Sciatic nerve (tissue), 2 donors: Measurements from ENCODE around the gene PDE3A. TPM values are rescaled to one million over a fixed set of nuclear protein-coding genes. Genes with fewer than 3 reads are reported as not detected.

Experiments
- ATAC-seq: fragments of 200-7000 bp; cut with Tn5 transposase; one replicate; pipeline ENCODE4 v1.9.1; 2020; ENCODE audit warnings: mild to moderate bottlenecking, moderate library complexity
- DNase-seq: peaks from one replicate; pipeline ENCODE4 v3.0.0-alpha.2; 2020; ENCODE audit warnings: low spot score
- intact Hi-C: fragments of 100-400 bp; cut with DNase I; formaldehyde crosslinking; loops from one replicate; pipeline ENCODE4 v1.14.2; 2022
- total RNA-seq: library from RNA; stranded (reverse); fragmentation: NEBNext Ultra II Directional; extraction: Animal tissue kit (Norgen Biotek cat#: 25700); gene quantifications from one replicate; pipeline ENCODE4 v1.2.1, GENCODE V29; 2021
- donor health status: DM: no; HTN: no; CAD: no.
- donor health status: DM: no; HTN: no; CAD: no.

Gene PDE3A
- total RNA-seq, 1 donor from 2014 or later: 10.1 TPM

DNA sequence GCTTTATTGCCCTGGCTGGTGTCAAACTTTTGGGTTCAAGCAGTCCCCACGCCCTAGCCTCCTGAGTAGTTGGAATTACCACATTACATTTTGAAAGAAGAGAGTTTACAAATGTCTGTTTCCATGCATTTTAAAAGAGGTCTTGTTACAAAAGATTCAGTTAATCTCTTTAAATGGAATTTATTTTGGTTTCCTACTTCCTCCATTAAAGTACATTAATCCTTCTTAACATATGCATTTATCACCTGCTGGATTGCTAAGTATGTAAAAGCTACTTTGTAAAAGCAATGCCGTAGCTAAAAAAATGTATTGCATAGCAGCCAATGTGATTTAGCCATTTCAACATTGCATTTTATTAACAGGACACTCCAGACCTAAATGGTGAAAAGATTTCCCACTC is 80.4 kb downstream of the PDE3A start:
- intact Hi-C loops: no loop called here
- ATAC-seq (no peak), DNase-seq (no peak)

DNA sequence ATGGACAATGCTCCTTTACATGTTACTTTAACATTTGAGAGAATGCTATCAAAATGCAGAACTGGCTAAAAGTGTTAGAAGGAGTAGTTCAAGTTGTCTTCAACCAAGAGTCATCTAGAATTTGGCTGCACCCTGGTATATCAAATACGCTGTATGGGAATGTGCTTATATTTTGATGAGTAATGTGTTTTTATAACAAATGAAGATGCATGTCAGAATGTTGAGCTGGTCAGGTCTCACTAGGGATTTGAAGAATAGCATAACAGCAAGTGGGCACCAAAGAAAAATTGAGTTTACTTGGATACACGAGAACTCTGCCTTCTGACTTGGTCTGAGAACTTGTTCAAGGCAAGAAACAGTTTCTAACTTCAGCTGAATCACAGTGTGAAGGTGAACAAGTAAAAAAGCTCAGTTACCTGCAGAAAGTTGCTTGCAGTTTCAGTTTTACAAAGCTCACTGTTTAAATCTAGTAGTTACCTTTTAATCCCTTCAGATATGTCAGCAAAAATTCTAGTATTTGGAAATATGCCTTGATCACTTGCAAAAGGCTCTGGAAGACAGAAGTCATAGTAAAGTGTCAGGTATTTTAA is 82.3 kb downstream of the PDE3A start:
- intact Hi-C loops: no loop called here
- no peak for DNase-seq

DNA sequence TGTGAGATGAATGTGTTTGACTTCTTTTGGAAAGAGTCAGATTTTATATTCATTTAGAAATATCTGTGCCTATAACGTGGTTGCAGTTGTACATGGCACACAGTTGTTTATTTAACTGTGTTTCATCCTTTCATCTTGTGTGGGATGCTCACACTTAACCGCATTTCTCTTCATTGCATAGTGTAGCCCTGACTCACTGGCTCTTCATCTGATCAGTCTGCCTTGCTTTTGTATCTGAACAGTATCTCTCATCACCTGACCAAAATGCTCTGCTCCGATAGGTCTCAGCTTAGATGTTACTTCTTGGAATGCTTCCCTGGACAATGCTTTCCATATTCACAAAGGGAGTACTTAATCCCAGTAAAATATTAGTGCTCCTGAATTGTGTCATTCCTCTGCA is 83.4 kb downstream of the PDE3A start:
- no peak for DNase-seq
- intact Hi-C loops: no loop called here
- ATAC-seq: no peak

More for the DNA sequence above, 82.3 kb downstream of the PDE3A start:
- ATAC-seq: no peak

DNA sequence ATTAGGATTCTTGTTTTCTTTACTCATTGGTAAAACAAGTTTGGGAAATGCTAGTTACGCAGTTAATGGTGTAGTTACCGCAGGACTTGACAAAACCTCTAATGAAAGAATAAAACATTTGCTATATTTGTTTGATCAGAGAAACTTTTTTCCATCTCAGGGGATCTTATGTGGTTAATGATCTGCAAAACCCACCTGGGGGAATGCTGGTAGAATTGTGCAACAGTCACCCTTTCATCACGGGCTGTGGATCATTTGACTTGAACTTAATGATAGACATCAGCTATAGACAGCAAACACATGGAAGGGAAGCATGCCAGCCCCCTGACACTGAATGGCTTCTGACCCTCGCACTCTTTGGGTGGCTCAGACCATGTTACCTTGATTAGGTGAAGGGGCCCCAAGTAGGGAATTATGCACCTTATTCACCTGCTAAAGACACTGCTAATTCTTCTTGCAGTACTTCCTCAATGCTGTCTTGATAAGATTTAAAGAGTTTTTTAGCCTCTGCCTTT is 84.2 kb downstream of the PDE3A start:
- ATAC-seq (no peak), DNase-seq (no peak)
- intact Hi-C loops: no loop called here

DNA sequence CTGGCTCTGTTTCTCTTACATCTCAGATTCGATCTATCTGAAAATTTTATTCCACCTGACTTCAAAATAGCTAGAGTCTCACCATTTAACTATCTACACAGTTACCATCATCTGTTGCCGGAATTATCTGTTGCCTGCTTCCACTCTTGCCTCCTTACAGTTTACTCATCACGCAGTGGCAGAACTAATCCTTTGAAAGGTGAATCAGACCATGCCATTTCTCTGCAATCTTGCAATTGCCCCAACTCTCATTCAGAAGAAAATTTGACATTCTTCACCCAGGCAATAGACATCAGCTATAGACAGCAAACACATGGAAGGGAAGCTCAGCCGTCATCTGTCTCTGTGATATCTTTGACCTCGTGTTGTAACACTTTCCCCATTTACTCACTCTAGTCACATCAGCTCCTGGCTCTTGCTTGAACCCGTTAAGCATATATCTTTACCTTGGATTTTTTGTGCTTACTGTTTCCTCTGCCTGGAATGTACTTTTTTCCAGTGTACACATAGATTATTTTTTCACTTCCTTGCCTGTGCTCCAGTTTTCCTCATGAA is 85.5 kb downstream of the PDE3A start:
- no peak for ATAC-seq
- no peak for DNase-seq
- intact Hi-C loops: no loop called here

DNA sequence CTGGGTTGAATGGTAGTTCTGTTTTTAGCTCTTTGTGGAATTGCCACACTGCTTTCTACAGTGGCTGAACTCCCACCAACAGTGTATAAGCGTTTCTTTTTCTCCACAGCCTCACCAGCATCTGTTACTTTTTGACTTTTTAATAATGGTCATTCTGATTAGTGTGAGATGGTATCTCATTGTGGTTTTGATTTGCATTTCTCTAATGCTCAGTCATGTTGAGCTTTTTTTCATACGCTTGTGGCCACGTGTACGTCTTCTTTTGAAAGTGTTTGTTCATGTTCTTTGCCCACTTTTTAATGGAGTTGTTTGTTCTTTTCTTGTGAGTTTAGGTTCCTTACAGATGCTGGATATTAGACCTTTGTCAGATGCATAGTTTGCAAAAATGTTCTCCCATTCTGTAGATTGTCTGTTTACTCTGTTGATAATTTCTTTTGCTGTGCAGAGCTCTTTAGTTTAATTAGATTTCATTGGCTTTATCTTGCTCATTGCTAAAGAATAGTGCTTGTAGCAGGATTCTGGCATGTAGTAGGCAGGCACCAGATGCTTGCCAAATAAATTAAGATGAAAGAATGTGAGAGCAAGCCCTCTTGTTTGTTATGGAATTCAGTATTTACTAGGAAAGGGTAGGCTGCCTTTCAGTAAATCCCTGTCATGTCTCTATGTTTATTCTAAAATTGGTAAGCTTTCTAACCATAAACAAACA is 86.8 kb downstream of the PDE3A start:
- intact Hi-C loops: no loop called here
- peak; percentile 50 for ATAC-seq
- no peak for DNase-seq

DNA sequence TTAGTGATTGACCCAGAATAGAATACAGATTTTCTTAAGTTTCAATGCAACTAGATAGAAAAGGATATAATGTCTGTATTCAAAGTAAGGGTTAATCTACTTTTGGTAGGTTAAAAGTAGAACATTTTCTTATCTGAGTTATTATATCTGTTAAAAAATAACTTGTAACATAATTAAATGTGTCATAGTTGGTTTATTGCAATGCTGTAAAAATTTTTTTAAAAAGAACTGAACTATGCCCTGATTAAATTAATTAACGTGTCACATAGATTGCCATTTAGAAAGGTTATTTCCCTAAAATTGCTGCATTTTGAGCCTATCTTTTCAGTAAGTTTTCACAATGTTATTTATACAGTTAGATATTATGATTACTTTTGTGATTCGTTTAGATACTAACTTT is 89.2 kb downstream of the PDE3A start:
- intact Hi-C loops: no loop called here
- DNase-seq (no peak), ATAC-seq (no peak)

DNA sequence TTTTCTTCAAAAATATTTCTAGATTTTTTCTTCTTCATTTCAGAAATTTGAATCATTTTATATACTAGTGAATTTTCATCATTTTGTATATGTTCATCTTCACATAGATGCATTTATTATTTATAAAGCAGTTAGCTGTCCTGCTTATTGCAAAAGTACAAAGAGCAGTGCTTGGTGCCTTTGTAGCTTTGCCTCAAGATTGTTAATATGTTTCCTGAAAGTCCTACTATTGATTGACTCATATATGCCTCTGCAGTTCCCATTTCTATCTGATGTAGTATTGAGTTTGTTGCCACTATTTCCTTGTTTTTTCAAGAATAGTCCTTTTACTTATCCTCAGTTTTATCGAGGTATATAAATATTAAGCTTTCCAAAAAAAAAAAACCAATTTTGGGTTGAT is 89.7 kb downstream of the PDE3A start:
- no peak for ATAC-seq

DNA sequence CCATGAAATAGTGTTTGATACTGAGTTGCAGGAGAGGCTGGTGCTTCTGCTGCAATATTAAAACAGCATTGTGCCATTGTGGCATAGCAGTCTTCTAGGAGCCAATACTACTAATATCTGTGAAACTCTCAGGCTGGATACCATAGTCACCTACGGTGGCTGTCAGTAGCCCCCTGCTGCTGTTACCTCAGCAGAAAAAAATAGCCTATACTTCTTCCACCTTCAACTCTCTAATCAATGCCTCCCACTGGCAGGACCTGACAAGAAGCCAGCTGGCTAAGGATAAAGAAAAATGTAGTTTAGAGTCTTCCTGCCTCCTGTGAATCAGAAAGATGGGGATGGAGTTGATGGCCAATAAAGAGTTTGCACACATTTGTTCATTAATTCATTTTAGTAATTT is 91.6 kb downstream of the PDE3A start:
- ATAC-seq: no peak
- no peak for DNase-seq
- intact Hi-C loops: no loop called here

More for the DNA sequence above, 89.7 kb downstream of the PDE3A start:
- intact Hi-C loops: no loop called here
- no peak for DNase-seq

DNA sequence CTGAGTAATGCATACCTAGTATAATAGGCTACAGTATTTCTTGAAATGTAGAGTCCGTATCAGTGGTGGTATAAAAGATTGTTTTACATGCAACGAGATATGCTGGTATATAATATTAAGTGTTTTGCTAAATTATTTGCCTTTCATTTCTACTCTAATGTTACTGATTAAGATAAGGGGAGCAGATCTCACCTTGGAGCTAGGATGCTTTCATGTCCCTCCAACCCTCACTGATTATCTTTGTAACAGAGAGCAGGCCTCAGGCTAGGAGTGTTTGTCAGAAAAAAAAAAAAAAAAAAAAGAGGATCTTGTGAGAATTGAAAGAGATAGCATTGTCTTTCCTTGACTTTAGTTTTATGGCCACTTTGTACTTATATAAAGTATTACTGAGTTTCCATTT is 92.6 kb downstream of the PDE3A start:
- ATAC-seq: no peak
- intact Hi-C loops: no loop called here
- DNase-seq: no peak

DNA sequence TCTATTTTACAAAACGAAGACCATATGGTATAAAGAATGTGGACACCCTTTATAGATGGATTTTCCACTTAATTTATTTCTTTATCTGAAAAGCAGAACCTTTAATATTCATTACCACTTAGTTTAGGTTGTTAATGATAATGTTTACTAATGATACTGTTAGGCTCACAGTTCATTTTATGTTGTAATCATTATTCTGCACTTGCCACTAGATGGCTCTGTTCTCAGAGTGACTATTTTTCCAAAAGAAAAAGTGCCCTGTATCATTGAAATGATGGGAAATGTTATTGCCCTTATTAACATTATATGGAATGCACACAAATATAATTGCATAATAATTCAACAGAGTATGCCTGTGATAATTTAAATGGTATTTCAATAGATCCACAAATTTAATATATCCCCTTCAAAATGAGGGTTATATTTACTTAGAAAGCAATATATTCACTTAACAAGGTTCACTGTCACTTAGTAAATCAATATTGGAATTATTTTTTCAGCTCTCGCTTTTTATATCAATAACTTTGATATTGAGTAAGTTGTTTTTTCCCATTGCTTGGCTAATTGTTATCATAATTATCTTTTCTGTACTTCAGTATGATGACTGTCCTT is 95.7 kb downstream of the PDE3A start:
- intact Hi-C loops: no loop called here
- no peak for ATAC-seq

DNA sequence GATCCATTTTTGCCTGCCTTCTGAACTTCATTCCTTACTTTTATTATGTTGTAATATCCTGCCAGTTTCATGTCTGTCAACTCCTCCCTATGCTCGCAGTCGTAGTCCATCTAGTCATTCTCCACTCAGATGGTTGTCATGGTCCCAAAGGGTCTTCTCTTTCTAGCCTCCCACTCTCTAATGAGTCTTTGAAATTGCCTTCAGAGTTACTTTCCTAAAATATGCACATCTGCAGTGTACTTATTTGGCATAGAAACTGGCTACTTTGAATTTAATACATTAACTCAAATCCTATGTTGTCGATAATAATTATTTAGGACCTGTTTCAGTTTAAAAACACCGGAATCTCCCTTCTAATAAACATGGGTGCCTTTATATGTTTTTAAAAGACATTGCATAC is 101.0 kb downstream of the PDE3A start:
- ATAC-seq (no peak), DNase-seq (no peak)
- intact Hi-C loops: no loop called here

More for the DNA sequence above, 95.7 kb downstream of the PDE3A start:
- DNase-seq: no peak

DNA sequence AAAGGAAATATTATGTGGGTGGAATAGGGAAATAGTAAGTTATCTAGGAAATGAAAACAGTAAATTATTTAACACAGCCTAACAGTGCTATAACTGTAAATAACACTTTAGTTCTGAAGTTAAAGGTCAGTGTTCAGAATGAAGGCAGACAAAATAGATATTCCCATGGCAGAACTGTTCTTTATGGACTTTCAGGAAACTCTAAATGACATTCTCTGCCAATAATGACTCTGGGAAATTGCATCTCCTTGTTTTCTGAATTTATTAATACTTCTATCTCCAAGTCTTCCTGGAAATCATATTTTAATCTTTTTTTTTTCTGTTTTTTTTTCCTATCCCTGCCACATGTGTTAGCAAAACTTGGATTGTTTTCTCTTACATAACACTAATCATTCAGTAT is 101.4 kb downstream of the PDE3A start:
- DNase-seq (no peak), ATAC-seq (no peak)
- intact Hi-C loops: no loop called here

DNA sequence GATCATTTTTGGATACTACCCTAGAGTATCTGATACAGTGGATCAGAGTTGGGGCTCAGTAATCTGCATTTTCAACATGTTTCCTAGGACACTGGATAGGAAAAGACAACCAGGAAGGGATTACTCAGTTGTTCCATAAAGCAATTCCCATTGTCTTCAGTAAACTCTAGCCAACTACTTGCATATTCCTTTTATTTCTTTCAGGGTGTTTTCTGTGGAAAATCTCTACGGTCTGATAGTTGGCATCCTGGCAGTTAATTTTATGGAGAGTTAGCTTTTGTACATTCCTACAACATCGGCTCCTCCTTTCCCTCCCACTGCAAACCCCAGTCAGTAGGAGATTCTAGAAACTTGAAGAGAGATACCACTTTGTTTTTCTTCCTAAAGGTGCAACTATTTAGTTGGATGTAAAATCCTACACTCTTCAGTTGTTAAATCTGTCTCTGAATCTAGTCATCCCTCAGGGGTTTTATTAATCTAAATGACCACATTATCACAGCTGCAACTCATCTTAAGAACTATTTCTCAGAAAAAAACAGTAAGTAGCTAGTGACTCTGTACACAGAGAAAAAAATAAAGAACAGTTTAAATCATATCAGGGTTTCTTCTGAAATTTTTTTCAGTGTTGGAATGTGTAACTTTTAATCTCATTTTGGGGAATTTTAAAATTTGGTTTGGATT is 103.9 kb downstream of the PDE3A start:
- ATAC-seq (peak; percentile 44), DNase-seq (no peak)
- intact Hi-C loops: no loop called here

DNA sequence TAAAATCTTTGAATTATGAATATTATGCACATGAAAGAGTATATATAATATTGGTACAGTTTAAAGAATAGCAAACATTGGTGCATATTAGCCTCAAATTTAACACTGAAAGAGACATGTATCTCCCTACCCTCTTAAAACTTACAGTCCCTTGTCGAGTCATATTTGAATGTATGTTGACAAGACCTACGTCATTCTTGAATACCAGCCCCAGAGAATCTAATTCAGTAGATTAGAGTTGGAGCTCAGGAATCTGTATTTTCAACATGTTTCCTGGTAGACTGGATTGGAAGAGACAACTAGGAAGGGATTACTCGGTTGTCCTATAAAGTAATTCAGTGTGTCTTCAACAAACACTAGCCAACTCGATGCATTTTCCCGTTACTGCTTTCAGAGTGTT is 104.8 kb downstream of the PDE3A start:
- ATAC-seq: no peak
- DNase-seq: no peak
- intact Hi-C loops: no loop called here

DNA sequence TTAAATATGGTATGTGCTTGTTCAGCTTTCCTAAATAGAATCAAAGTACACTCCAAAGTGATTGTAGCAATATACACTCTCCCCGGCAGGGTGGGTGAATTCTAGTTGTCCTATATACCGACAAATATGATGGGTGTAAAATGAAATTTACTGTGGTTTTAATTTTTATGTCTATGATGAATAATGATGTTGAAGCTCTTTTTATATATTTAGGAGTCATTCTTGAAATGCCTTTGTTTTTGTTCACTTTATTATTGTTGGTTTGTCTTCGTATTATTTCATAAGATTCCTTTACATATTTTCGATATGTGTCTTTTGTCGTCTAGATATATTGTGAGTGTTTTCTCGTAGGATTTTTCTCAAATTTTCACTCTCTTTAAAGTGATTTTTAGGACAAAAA is 105.7 kb downstream of the PDE3A start:
- intact Hi-C loops: no loop called here
- no peak for DNase-seq
- ATAC-seq: no peak

DNA sequence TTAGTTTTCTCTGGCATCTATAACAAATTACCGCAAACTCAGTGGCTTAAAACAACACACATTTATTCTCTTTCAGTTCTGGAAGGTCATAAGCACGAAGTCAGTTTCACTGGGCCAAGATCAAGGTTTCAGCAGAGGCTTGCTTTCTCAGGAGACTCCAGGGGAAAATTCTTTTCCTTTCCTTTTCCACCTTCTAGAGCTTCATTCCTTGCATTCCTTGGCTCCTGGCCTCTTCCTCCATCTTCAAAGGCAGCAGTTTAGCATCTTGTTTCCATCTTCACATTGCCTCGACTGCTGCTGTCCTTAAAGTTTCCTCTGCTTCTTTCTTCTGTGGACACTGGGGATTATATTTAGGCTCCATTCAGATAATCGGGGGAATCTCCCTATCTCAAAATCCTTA is 106.1 kb downstream of the PDE3A start:
- intact Hi-C loops: no loop called here
- no peak for ATAC-seq
- DNase-seq: no peak

DNA sequence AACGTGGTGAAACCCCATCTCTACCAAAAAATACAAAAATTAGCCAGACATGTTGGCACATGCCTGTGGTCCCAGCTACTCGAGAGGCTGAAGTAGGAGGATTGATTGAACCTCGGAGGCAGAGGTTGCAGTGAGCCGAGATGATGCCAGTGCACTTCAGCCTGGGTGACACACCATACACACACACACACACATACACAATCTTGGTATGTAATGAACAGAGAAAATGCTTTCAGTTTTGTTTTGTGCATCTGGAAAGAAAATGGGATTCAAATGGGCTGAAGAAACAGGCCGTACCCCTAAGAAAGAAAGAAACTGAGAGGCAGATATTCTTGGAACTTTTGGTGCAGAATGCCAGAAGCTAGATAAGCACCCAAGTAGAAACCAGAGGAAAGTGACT is 107.2 kb downstream of the PDE3A start:
- DNase-seq (no peak), ATAC-seq (no peak)
- intact Hi-C loops: no loop called here

DNA sequence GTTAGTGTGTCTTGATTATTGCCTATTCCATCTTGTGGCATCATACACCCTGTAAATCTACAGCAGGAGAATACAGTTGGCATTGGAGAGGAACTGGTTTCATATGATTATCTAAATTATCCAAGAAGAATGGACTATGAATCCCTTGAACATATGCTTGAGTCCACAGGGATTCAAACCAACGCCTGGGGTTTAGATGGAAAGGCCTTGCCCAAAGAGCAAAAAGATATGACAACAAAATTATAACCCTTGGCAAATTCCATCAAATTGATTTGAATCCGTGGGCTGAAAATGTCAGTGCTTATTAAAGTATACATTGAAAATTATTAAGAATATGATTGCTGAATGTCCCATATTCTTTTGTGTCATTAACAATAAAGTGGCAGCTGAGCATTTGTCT is 108.2 kb downstream of the PDE3A start:
- intact Hi-C loops: no loop called here
- ATAC-seq (no peak), DNase-seq (no peak)

DNA sequence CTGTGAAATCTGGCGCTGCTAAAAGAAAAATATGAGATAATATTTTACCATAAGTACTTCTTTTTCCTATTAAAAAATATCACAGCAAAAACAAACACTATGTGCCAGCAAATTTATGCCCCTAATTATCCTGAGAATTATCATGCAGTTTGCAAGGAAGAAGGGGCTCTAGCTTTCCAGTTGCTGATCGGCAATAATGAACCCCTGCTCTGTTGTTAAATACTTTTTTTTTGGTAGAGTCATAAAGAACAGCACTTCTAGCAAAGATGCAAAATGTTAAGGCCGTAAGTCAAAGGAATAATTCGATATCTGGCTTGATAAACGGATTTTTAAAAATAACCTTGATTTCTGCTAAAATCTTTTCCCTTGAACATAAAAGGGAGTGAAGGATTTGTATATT is 108.9 kb downstream of the PDE3A start:
- DNase-seq (no peak), ATAC-seq (no peak)
- intact Hi-C loops: no loop called here
